K562 (cell line): ENCODE data around the gene PAQR6. TPM values are rescaled to one million over a fixed set of nuclear protein-coding genes. Genes with fewer than 3 reads are reported as not detected.

ENCODE experiments used
- ATF1 ChIP-seq, 2 experiments: fragments of 450-650 bp in 1 of 2; IDR thresholded peaks; 2 replicates each; pipeline ENCODE4 v1.6.1; 2016; ENCODE audit warnings: missing compliant biosample characterization in 1 of 2, missing genetic modification characterization in 1 of 2
- BHLHE40 ChIP-seq: IDR thresholded peaks from 2 replicates; pipeline ENCODE4 v1.6.1; 2011; ENCODE audit warnings: low read length, improper control_type of control experiment
- DNMT1 ChIP-seq: fragments of 450-650 bp; IDR thresholded peaks from 2 replicates; pipeline ENCODE4 v1.6.1; 2016; ENCODE audit warnings: antibody characterized with exemption, mild to moderate bottlenecking
- ESRRB ChIP-seq: fragments of 250-450 bp; sonication (Bioruptor Pico); IDR thresholded peaks from 2 replicates; pipeline ENCODE4 v1.5.0; 2020; ENCODE audit warnings: mild to moderate bottlenecking, moderate library complexity, borderline replicate concordance
- GTF3C2 ChIP-seq: IDR thresholded peaks from 3 replicates; pipeline ENCODE4 v1.6.1; 2011; ENCODE audit warnings: borderline replicate concordance, mild to moderate bottlenecking, moderate library complexity; ENCODE audit not compliant: insufficient read length; ENCODE audit errors: extremely low read depth
- HDAC8 ChIP-seq: fragments of 450-650 bp; IDR thresholded peaks from 2 replicates; pipeline ENCODE4 v1.6.1; 2016; ENCODE audit warnings: mild to moderate bottlenecking, missing genetic modification characterization, moderate library complexity, missing compliant biosample characterization
- HNRNPL ChIP-seq: fragments of 200-400 bp; formaldehyde crosslinking; IDR thresholded peaks from 2 replicates; pipeline ENCODE4 v1.6.1; 2017; ENCODE audit warnings: low read depth, mild to moderate bottlenecking, low read length
- JUND ChIP-seq, 2 experiments: IDR thresholded peaks; 2 replicates in 1 of 2; 3 replicates in 1 of 2; pipeline ENCODE4 v1.6.1; 2011; ENCODE audit warnings: borderline replicate concordance in 2 of 2, low read depth in 2 of 2, low read length in 2 of 2, improper control_type of control experiment in 1 of 2, missing biosample characterization in 1 of 2, missing genetic modification characterization in 1 of 2, missing genetic modification reagents in 1 of 2
- MCM3 ChIP-seq: fragments of 450-650 bp; IDR thresholded peaks from 2 replicates; pipeline ENCODE4 v1.6.1; 2016
- NCOA2 ChIP-seq, 2 experiments: fragments of 450-650 bp; IDR thresholded peaks; 2 replicates each; pipeline ENCODE4 v1.6.1; 2018; ENCODE audit warnings: mild to moderate bottlenecking in 2 of 2, moderate library complexity in 1 of 2; ENCODE audit not compliant: partially characterized antibody in 2 of 2
- NFIX ChIP-seq: fragments of 250-450 bp; sonication (Bioruptor Pico); IDR thresholded peaks from 2 replicates; pipeline ENCODE4 v1.4.0; 2020; ENCODE audit warnings: low read depth, mild to moderate bottlenecking, moderate library complexity
- SLC30A9 ChIP-seq: fragments of 250-450 bp; sonication (Bioruptor Pico); IDR thresholded peaks from 2 replicates; pipeline ENCODE4 v1.8.0; 2022; ENCODE audit warnings: mild to moderate bottlenecking, moderate library complexity
- SMARCA4 ChIP-seq: fragments of 450-650 bp; IDR thresholded peaks from 2 replicates; pipeline ENCODE4 v1.6.1; 2016
- SNIP1 ChIP-seq: fragments of 450-650 bp; IDR thresholded peaks from 2 replicates; pipeline ENCODE4 v1.7.1; 2017; ENCODE audit warnings: low read depth, mild to moderate bottlenecking
- TAF9B ChIP-seq: fragments of 450-650 bp; IDR thresholded peaks from 2 replicates; pipeline ENCODE4 v1.6.1; 2018; ENCODE audit warnings: mild to moderate bottlenecking; ENCODE audit not compliant: partially characterized antibody
- THRAP3 ChIP-seq: fragments of 450-650 bp; IDR thresholded peaks from 2 replicates; pipeline ENCODE4 v1.6.1; 2016; ENCODE audit warnings: mild to moderate bottlenecking, inconsistent platforms, borderline replicate concordance
- ZKSCAN8 ChIP-seq: fragments of 200-800 bp; sonication (Bioruptor generic); IDR thresholded peaks from 2 replicates; pipeline ENCODE4 v1.6.1; 2016; ENCODE audit warnings: missing genetic modification characterization, missing compliant biosample characterization
- ZNF174 ChIP-seq: fragments of 250-450 bp; sonication (Bioruptor Pico); IDR thresholded peaks from 2 replicates; pipeline ENCODE4 v1.4.0; 2020; ENCODE audit warnings: mild to moderate bottlenecking
- ZNF197 ChIP-seq: fragments of 200-800 bp; sonication (Bioruptor generic); IDR thresholded peaks from 2 replicates; pipeline ENCODE4 v1.6.1; 2016; ENCODE audit warnings: low read depth, missing genetic modification characterization, missing compliant biosample characterization
- ZNF253 ChIP-seq: fragments of 250-450 bp; sonication (Bioruptor Pico); conservative IDR thresholded peaks from 2 replicates; pipeline ENCODE4 v1.6.1; 2021; ENCODE audit warnings: mild to moderate bottlenecking
- ZNF263 ChIP-seq: sonication (generic); formaldehyde crosslinking; IDR thresholded peaks from 2 replicates; pipeline ENCODE4 v1.8.0; 2022; ENCODE audit warnings: mild to moderate bottlenecking, missing genetic modification reagents, borderline replicate concordance
- ZNF551 ChIP-seq: fragments of 250-450 bp; sonication (Bioruptor Pico); IDR thresholded peaks from 2 replicates; pipeline ENCODE4 v1.5.0; 2021; ENCODE audit warnings: mild to moderate bottlenecking, moderate library complexity
- ZNF707 ChIP-seq: fragments of 250-450 bp; sonication (Bioruptor Pico); conservative IDR thresholded peaks from 2 replicates; pipeline ENCODE4 v1.8.0; 2022; ENCODE audit warnings: inconsistent platforms, mild to moderate bottlenecking, moderate library complexity
- polyA plus RNA-seq, 8 experiments: library from polyadenylated mRNA; depleted of rRNA in 4 of 8; stranded (reverse) in 5 of 8; unstranded in 3 of 8; fragments of >200 nt; fragmentation: Nextera tagmentation in 2 of 8; fragmentation: Illumina TruSeq in 1 of 8; extraction: Ambion mirVana in 2 of 8; extraction: Trizol in 1 of 8; gene quantifications; 2 replicates each; pipeline versions ENCODE4 v1.2.1 to v1.2.3, GENCODE V29; 2011 to 2014; ENCODE audit warnings: inconsistent platforms in 1 of 8, missing spikeins in 1 of 8
- total RNA-seq, 7 experiments: library from RNA; depleted of rRNA in 6 of 7; stranded (reverse); fragments of >200 nt in 6 of 7; fragmentation: Illumina TruSeq in 2 of 7; extraction: Trizol in 2 of 7; gene quantifications; 2 replicates each; pipeline versions ENCODE4 v1.2.1 to v1.2.3, GENCODE V29; 2011 to 2021; ENCODE audit warnings: low replicate concordance in 1 of 7

The PAQR6 gene
- total and polyA plus RNA-seq, 9 of the 15 experiments (the other 6 are each of a cell fraction or from before 2014, with no cell fraction given) = 0.07 to 1.8 (median 0.62) TPM

- TF ChIP-seq SLC30A9 (no peak), HDAC8 (no peak), ZNF174 (CRISPR knock-in tag) (no peak), DNMT1 (no peak), ZNF263 (no peak), ZNF197 (no peak), TAF9B (peak; percentile 57), SMARCA4 (peak; percentile 69), ZNF707 (CRISPR knock-in tag) (no peak), BHLHE40 (no peak), SNIP1 (no peak), HNRNPL (no peak), NFIX (CRISPR knock-in tag) (no peak), MCM3 (no peak), ZNF253 (CRISPR knock-in tag) (no peak), JUND (IDR thresholded peaks at IDR 0.05; ENCODE audit: borderline replicate concordance, low read depth, low read length) (peak; percentile 63), JUND (tag; IDR thresholded peaks at IDR 0.05; ENCODE audit: borderline replicate concordance, low read depth, low read length) (no peak; the same call in 2 of the 3 replicates), NCOA2 (IDR thresholded peaks at IDR 0.05; ENCODE audit: partially characterized antibody in 2 of 2) (no peak), ZKSCAN8 (CRISPR knock-in tag) (0 out of 2 replicates have a peak, but pooled peaks have one; percentile 26), GTF3C2 (no peak), ESRRB (CRISPR knock-in tag) (no peak), THRAP3 (no peak), ZNF551 (no peak), ATF1 (CRISPR knock-in tag; IDR thresholded peaks at IDR 0.05) (no peak), ATF1 (tag; IDR thresholded peaks at IDR 0.05) (0 out of 2 replicates have a peak, but pooled peaks have one; percentile 11)
Measured at GRCh38 chr1:156214024-156214748, 33.7 kb downstream of the PAQR6 start (continued).
